NCI-H2227 (cell line): ENCODE results near the gene ZNRF2.
"Not testable (repeated sequence)": the region's sequence is repeated elsewhere in the genome, so short reads cannot be mapped to it uniquely, and the experiment has no call there.

Source experiments
- DNase-seq: peaks from one replicate; lab custom pipeline; 2025; ENCODE audit not compliant: unreplicated experiment; lab: John Stamatoyannopoulos, UW

ZNRF2 gene

DNA sequence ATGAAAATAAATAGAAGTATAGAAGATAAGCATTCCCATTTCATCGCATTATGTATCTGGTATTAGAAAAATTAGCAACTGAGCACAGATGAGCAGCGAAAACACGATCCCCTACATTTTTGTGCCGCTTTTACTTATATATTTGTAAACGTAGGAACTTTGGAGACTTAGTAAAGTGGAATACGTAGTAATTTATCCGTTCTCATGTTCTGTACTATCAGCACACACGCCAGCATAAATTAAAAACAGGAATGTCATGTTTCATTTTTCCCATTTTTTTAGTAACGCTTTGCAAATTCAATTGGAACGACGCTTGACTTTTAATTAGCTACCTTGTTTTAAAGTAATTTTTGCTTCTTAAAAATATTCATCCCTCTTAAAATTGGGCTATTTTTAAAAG lies 2.4 kb downstream of the ZNRF2 start:
- DNase-seq, result no peak

DNA sequence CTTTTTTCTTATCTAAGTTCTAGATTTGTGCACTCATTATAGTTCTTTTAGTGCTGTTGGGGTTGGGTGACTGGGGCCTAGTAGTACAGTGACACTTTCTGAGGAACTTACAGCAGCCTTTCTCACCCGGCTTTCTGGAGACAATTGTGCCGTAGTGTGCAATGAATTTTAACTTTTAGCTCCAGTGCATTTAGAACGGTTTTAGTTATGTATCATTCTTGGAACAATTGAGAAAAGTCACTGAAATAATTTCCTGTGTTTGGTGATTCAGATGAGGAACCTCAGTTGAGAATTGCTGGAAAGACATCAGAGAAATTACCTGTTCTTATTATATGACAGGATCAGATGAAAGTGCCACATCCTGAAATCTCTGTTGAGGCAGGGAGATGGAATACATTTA lies 3.2 kb downstream of the ZNRF2 start:
- not testable (repeated sequence) for DNase-seq

DNA sequence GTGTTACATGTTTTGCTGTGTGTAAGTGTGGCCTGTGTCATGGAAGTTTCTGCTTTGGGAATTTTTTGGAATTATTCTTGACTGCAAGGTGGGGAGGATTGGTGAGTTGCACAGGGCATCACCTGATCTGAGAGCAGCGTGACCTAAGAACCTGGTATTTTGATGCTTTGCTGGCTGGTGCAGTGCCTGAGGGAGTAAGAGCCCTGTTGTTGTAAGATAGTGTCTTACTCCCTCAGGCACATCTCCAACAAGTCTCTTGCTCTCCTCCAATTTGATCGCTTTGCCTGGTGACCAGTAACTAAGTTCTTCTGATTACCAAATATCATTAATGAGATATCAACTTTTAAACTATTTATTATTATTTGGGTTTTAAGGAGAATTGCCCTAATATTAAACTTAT lies 5.2 kb downstream of the ZNRF2 start:
- not testable (repeated sequence) for DNase-seq

- DNase-seq, result not testable (repeated sequence)
Observed at GRCh38 chr7:30290317-30290716, 5.9 kb downstream of the ZNRF2 start.

- not testable (repeated sequence) for DNase-seq
Observed at GRCh38 chr7:30292416-30293038, 8.1 kb downstream of the ZNRF2 start.

- DNase-seq, result not testable (repeated sequence)
Observed at GRCh38 chr7:30296304-30296703, 11.9 kb downstream of the ZNRF2 start.

GRCh38 chr7:30297499-30297898 lies 13.1 kb downstream of the ZNRF2 start:
- not testable (repeated sequence) for DNase-seq

GRCh38 chr7:30298409-30298808 lies 14.0 kb downstream of the ZNRF2 start:
- DNase-seq, result not testable (repeated sequence)

- no peak for DNase-seq
Observed at GRCh38 chr7:30301751-30302150, 17.4 kb downstream of the ZNRF2 start.

DNA sequence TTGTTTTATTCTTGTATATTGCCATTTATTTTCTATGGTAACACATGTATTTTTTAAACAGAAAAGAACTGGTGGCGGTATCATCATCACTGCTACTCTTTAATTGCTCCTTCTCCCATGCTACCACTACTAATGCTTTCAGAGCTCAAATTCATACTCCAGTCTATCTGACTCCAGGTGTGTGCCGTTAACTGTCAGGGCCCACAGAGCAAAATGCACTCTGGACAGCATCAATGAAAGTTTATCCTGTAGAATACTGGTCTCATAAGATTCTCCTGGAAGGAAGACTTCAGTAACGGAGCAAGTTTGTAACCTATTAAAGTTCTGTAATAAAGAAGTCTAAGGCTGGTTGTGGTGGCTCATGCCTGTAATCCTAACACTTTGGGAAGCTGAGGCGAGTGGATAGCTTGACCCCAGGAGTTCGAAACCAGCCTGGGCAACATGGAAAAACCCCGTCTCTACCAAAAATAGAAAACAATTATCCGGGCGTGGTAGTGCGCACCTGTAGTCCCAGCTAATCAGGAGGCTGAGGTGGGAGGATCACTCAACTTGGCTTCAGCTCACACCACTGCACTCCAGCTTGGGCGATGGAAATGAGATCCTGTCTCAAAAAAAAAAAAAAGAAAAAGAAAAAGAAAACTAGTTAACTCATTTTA lies 18.4 kb downstream of the ZNRF2 start:
- no peak for DNase-seq

GRCh38 chr7:30303312-30304039 lies 19.1 kb downstream of the ZNRF2 start:
- DNase-seq, result no peak

DNA sequence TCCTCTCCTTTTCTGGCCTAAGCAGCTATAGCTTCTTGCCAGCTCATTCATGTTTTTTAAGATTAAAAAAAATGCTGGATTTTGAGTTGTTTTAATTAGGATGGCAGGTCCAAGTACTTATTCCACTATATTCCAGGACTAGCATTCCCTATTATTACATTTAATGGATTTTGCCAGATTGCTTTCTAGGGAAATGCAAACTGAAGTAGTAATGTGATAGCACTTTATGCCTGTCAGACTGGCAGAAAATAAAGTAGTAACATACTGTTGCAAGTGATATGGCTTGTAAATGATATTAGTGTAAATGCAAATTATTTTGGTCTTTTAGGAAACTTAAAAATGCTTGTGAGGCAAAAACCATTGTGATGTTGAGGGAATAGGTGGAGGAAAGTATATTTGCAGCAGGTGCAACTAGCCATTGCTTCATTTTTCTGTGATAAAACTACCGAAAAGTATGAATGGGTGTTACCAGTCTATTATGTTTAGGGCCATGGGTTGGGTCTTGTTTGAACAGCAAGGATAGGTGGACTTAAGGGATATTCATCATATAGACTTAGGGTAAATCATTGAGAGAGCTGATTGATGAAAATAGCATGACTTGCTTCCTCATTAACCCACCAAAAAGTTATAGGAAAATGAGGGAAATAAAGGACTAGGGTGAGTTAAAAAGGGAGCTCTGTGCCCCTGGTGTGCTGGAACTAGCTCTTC lies 19.9 kb downstream of the ZNRF2 start:
- DNase-seq, result no peak

DNA sequence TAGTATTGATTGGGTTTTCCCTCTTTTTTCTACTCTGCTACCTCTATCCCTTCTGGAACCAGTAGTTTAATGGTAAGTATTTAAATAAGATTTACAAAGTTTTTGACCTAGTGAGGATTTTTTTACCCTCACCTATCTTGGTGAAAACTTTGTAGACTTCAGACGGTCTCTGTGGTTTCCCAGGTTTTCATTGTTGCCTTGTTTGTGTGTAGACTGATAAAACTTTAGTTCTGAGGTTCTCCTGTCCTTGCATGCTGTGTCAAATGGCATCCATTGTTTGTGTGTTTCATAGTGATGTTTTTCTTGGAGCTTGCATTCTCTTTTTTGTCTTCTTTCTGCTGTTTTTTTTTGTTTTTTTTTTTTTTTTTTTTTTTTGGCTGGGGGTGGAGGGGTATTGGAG lies 22.6 kb downstream of the ZNRF2 start:
- no peak for DNase-seq

- no peak for DNase-seq
Observed at GRCh38 chr7:30308389-30308788, 24.0 kb downstream of the ZNRF2 start.

- DNase-seq, result no peak
Observed at GRCh38 chr7:30309302-30309701, 24.9 kb downstream of the ZNRF2 start.

GRCh38 chr7:30309842-30310435 lies 25.5 kb downstream of the ZNRF2 start:
- no peak for DNase-seq

DNA sequence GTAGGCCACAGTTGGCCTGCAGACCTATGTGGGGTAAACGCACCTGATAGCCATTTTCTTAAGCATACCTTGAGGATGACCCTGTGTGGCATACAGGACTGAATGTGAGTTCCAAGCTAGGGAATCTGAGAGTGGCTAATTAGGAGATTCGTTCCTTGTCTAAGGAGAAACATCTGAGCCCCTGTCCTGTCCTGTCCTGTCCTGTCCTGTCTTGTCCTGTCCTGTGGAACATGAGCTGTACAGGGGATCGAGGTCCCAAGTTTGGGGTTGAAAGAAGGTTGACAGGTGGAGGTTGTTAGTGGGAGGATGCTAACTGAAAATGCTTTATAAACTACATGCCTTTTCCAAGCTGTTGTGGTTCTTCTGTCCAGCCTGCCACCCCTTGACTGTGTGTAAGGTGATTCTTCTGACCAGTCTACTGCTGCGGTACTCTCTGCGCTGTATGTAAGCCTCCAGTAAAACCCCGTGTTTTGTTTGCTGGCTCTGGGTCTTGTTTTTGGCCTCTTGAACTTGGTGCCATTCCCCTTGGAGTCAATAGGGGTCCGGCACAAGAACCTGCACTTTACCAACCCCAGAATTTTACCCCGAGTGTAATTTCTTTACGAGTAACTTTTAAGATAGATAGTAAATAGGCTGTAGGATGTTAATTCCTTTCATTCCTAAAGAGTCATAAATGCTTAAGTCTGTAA lies 26.4 kb downstream of the ZNRF2 start:
- no peak for DNase-seq

- DNase-seq, result no peak
Observed at GRCh38 chr7:30312178-30312577, 27.8 kb downstream of the ZNRF2 start.

- no peak for DNase-seq
Observed at GRCh38 chr7:30313348-30313747, 29.0 kb downstream of the ZNRF2 start.

DNA sequence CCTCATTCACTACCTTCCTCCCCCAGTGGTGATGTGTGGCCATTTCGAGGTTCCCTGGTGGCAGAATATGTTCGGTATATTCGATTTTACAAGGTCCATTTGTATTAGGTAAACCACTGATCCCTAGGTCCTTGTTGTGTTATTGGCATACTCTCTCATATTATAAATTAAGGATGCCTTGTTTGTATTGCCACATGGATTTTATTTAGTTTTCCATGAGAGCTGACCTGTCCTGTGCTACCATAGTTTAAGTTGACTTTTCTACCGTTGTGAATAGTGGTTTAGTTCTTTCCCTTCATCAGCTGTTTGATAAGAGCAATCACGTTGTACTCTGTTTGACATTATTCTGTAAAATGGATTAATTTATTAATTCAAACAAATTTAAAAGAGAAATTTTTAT lies 29.4 kb downstream of the ZNRF2 start:
- no peak for DNase-seq

DNA sequence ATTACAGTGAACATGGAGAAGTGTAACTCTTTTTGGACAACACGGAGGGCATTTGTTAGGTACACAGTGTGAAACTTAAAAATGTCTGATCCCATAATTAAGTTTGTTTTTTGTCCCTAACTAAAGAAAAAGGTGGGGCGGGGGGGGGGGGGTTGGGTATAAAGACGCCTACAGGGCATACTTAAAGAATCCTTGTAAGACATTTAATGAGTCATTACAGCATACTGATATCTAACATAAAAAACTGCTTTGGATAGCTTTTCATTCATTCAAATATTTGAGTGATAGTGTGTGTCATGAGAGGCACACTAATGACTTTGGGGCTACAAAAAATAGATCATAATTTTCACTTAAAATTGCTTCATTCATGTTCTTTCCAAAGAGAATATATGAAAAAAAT lies 31.2 kb downstream of the ZNRF2 start:
- DNase-seq, result no peak
